GM18502 (cell line): ENCODE data around the gene RIMKLA.

Source experiments
- ATAC-seq: cut with Tn5 transposase; IDR thresholded peaks from one replicate; pipeline ENCODE4 v1.9.1; 2021; ENCODE audit warnings: mild to moderate bottlenecking; ENCODE audit not compliant: unreplicated experiment, poor library complexity

RIMKLA gene

GRCh38 chr1:42380586-42381279, at the start of gene RIMKLA:
Gene RIMKLA (plus strand): TSS chr1:42380792. CDS start chr1:42380935, 143 bp downstream.
- ATAC-seq = peak; percentile 91

- ATAC-seq = no peak
Measured at GRCh38 chr1:42332877-42333276, 47.7 kb upstream of the RIMKLA start.

- peak; percentile 11 for ATAC-seq
Measured at GRCh38 chr1:42333662-42334239, 46.8 kb upstream of the RIMKLA start.

GRCh38 chr1:42334240-42335049, 46.1 kb upstream of the RIMKLA start:
- ATAC-seq = peak; percentile 62

GRCh38 chr1:42335050-42335808, 45.4 kb upstream of the RIMKLA start, which contains the start of gene FOXJ3:
Gene FOXJ3 (minus strand): TSS chr1:42335235. CDS start chr1:42311093, 24,142 bp downstream.
- ATAC-seq = peak; percentile 74

- peak; percentile 4 for ATAC-seq
Measured at GRCh38 chr1:42335809-42336518, 44.6 kb upstream of the RIMKLA start.

- ATAC-seq = no peak
Measured at GRCh38 chr1:42336978-42337377, 43.6 kb upstream of the RIMKLA start.

GRCh38 chr1:42340093-42340492, 40.5 kb upstream of the RIMKLA start:
- ATAC-seq = no peak

- no peak for ATAC-seq
Measured at GRCh38 chr1:42340901-42341300, 39.7 kb upstream of the RIMKLA start.

GRCh38 chr1:42343049-42343448, 37.5 kb upstream of the RIMKLA start:
- no peak for ATAC-seq

- ATAC-seq = no peak
Measured at GRCh38 chr1:42348498-42348897, 32.1 kb upstream of the RIMKLA start.

GRCh38 chr1:42350086-42350485, 30.5 kb upstream of the RIMKLA start:
- ATAC-seq = no peak

- ATAC-seq = no peak
Measured at GRCh38 chr1:42358791-42359190, 21.8 kb upstream of the RIMKLA start.

GRCh38 chr1:42359466-42359865, 21.1 kb upstream of the RIMKLA start:
- no peak for ATAC-seq

GRCh38 chr1:42364089-42364488, 16.5 kb upstream of the RIMKLA start:
- ATAC-seq = no peak

- no peak for ATAC-seq
Measured at GRCh38 chr1:42364542-42364941, 16.1 kb upstream of the RIMKLA start.

GRCh38 chr1:42365118-42365517, 15.5 kb upstream of the RIMKLA start:
- no peak for ATAC-seq

GRCh38 chr1:42368096-42368795, 12.3 kb upstream of the RIMKLA start:
- no peak for ATAC-seq

- no peak for ATAC-seq
Measured at GRCh38 chr1:42369471-42369870, 11.1 kb upstream of the RIMKLA start.
